AML-193 (cell line): ENCODE results near the gene GNAO1.
"Not testable (repeated sequence)": the region's sequence is repeated elsewhere in the genome, so short reads cannot be mapped to it uniquely, and the experiment has no call there.

ENCODE experiments used
- DNase-seq, 2 experiments: peaks; one replicate each; lab custom pipeline; 2025; lab: John Stamatoyannopoulos, UW

Gene GNAO1

GRCh38 chr16:56365552-56365951, 174.3 kb downstream of the GNAO1 start:
- no peak for DNase-seq

DNA sequence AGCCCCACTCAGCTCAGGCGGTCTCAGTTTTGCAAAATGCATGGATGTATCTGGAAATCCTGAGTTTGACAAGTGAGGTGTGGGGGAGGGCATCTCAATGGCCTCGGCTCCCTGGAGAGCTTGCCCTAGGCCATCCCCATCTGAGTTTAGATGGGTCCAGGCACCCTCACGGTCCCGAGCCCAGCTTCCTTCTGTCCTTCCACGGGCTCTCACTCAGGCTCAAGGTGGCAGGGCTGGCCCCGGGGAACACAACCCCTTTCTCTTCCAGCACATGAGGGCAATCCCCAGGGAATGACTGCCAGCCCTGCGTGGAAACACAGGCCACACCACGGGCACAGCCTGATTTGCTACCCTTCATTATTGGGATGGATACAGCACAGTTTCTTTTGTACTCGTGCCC, 175.7 kb downstream of the GNAO1 start:
- no peak for DNase-seq

DNA sequence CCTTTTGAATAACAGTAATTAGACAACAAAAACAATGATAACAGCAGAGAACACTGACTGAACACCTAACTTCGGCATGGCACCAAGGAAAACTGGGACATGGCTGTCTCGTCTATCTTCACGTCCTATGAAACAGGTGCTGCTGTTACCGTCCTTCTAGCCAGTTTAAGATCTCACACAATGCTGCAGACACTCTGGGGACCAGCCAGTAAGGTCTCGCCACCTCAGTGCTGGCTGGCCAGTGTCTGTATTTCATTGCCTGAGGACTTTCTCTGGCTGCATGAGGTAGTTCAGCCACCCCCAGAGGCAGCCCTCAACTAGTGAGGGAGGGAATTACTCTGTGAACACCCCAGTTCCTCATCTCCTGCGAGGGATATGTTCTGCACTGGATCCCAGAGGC, 176.5 kb downstream of the GNAO1 start:
- DNase-seq, result no peak

GRCh38 chr16:56368545-56368944, 177.3 kb downstream of the GNAO1 start:
- no peak for DNase-seq

- DNase-seq, result no peak
These were observed 177.9 kb downstream of the GNAO1 start for GRCh38 chr16:56369202-56369601.

DNA sequence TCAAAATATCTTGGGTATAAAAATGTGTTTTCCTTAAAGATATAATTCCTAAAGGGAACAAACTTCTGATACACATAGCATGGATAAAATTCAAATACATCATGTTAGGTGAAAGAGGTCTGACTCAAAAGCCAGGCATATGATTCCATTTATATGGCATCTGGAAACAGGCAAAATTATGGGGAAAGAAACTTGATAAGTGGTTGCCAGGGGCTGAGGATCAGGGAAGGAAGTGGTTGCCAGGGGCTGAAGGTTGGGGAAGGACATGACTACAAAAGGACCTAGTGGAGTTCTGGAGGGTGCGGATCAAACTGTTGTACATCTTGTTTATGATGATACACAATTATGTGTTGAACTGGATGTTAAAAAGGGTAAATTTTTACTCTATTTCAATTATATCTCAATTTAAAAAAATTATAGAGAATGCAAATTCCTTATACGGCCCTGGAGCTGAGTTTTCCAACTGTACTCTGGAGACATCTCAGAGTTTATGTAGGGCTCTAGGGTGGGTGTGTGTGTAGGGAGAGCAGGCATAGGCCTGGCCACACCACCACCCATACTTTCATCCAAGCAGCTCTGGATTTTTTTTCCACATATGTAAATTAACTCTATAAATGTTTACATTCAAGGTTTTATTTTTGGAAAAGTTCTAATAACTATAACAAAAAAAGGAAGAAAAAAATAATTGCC, 179.0 kb downstream of the GNAO1 start:
- no peak for DNase-seq

- DNase-seq, result no peak
These were observed 179.8 kb downstream of the GNAO1 start for GRCh38 chr16:56370875-56371659.

- no peak for DNase-seq
These were observed 180.3 kb downstream of the GNAO1 start for GRCh38 chr16:56371660-56371937.

- no peak for DNase-seq
These were observed 180.8 kb downstream of the GNAO1 start for GRCh38 chr16:56372013-56372634.

GRCh38 chr16:56373003-56373402, 181.7 kb downstream of the GNAO1 start:
- no peak for DNase-seq

DNA sequence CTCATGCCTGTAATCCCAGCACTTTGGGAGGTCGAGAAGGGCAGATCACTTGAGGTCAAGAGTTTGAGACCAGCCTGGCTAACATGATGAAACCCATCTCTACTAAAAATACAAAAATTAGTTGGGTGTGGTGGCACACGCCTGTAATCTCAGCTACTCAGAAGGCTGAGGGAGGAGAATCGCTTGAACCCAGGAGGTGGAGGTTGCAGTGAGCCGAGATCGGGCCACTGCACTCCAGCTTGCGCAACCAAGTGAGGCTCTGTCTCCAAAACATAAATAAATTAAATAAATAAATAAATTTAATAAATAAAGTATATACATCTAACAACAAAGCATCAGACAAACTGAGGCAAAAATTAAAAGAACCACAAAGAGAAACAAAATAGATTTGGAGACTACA, 184.5 kb downstream of the GNAO1 start:
- not testable (repeated sequence) for DNase-seq

DNA sequence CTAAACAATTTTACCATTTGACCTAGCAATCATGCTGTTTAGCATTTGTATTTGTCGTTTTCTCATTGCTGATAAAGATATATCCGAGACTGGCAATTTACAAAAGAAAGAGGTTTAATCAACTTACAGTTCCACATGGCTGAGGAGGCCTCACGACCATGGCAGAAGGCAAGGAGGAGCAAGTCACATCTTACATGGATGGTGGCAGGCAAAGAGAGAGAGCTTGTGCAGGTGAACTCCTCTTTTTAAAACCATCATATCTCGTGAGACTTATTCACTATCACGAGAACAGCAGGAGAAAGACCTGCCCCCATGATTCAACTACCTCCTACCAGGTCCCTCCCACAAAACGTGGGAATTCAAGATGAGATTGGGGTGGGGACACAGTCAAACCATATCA, 187.8 kb downstream of the GNAO1 start:
- not testable (repeated sequence) for DNase-seq

DNA sequence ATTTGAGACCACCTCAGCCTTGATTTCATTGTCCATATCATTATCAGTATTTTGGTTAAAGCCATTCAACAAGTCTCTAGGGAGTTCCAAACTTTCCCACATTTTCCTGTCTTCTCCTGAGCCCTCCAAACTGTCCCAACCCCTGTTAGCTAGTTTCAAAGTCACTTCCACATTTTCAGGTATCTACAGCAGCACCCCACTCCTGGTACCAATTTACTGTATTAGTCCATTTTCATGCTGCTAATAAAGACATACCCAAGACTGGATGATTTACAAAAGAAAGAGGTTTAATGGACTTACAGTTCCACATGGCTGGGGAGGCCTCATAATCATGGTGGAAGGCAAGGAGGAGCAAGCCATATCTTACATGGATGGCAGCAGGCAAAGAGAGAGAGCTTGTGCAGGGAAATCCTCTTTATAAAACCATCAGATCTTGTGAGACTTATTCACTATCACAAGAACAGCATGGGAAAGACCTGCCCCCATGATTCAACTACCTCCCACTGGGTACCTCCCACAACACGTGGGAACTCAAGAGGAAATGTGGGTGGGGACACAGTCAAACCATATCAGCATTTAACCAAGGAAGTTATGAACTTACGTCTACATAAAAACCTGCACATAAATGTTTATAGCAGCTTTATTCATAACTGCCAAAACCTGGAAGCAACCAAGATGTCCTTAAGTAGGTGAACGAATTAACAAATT, 189.6 kb downstream of the GNAO1 start:
- DNase-seq, result not testable (repeated sequence)

DNA sequence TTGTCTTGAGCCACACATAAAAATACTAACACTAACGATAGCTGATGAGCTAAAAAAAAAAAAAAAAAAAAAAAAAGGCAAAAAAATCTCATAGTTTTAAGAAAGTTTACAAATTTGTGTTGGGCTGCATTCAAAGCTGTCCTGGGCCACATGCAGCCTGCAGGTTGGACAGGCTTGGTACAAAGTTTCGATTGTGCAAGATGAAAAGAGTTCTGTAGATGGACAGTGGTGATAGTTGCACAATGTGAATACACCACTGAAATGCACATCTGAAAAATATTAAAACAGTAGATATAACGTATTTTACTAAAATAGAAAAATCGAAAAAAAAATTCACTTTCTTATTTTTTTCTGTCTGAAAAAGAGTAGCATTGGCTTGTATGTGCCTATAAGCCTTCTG, 191.2 kb downstream of the GNAO1 start:
- DNase-seq, result no peak

GRCh38 chr16:56382901-56383355, 191.6 kb downstream of the GNAO1 start:
- DNase-seq, result no peak

DNA sequence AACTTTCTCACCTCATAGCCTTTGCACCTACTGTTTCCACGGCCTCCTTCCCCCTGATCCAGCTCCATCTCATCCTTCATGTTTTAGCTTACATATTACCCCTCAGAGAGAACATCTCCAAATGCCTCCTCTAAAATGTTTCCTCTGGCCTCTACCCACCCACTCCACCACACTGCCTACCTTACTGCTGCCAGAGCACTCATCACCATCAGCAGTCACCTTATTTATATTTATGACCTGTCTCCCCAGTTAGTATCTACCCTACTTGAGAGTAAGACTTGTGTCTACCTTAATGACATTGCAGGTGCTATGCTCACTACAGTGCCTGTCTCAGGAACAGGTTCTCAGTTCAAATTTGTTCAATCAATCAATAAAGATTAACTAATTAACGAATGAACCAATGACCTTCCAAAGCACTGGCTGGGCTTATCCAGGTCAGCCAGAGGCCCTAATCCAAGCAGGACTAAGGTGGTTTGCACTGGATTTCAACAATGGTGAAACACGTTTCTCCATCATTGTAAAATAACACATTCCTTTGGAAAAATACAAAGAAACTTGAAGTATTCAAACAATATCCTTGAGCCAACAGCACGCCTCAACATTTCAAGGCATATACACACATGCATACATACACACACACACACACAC, 192.9 kb downstream of the GNAO1 start:
- no peak for DNase-seq

GRCh38 chr16:56387396-56387795, 196.1 kb downstream of the GNAO1 start:
- no peak for DNase-seq

GRCh38 chr16:56388209-56388608, 196.9 kb downstream of the GNAO1 start:
- DNase-seq, result no peak

GRCh38 chr16:56389554-56389953, 198.3 kb downstream of the GNAO1 start:
- DNase-seq, result no peak

- DNase-seq, result not testable (repeated sequence)
These were observed 205.4 kb downstream of the GNAO1 start for GRCh38 chr16:56396724-56397123.

GRCh38 chr16:56399047-56399446, 207.8 kb downstream of the GNAO1 start:
- DNase-seq, result no peak

DNA sequence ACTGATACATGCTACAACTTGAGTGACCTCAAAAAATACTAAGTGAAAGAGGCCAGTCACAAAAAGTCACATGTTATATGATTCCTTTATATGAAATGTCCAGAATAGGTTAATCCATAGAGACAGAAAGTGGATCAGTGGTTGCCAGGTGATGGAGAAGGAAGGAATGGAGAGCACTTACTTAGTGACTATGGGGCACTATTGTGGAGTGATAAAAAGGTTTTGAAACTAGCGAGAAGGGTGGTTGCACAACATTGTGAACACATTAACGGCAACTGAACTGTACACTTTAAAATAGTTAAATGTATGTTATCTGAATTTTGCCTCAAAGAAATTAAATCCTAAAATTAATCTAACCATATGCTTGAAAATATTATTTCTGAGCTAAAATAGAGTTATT, 208.2 kb downstream of the GNAO1 start:
- DNase-seq, result no peak
